ENCODE data around the gene ANKRD18A.

Gene ANKRD18A

DNA sequence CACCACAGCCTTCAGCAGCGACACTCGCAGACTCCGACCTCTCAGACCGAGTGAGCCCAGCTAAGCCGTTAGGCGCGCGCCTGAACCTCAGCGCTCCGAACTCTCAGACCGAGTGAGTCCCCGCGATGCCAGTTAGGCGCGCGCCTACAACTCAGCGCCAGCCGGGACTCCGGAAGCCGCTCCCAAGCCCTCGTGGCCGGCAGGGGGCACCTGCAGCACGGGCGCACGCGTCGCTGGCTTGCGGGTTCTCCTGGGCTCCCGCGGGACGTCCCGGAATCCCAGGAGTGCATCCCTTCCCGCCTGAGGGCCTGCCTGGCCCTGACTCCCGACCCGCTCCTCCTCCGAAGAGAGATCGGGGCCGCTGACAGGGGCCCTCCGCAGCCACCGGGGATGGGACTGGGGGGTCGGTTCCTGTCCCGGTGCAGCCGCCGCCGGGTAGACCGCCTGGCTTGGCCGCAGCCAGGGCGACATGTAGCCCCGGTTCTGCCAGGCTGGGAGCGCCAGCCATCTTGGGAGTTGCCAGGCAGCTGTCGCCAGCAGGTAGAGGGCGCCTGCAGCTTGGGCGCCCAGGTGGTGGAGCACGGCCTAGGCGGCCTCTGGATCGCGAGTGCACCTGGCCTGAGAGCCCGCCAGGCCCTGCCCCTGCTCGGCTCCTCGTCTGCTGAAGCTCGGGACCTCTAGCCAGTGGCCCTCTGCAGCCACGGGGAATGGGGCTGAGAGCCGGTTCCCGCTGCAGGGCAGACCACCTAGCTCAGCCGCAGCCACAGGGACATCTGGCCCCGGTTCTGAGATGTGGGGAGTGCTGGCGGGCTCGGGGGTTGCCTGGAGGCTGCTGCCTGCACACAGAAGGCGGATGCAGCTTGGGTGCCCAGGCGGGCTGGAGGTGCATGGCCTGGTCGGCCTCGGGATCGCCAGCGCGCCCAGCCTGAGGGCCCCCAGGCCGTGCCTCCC lies at the start of gene ANKRD18A:
ANKRD18A (minus strand) TSS at position 114 of the 951 bp plus-strand sequence. CDS start 311 bp downstream, outside the sequence.
- no peak for DNase-seq (ENCODE audit: low read depth)

DNA sequence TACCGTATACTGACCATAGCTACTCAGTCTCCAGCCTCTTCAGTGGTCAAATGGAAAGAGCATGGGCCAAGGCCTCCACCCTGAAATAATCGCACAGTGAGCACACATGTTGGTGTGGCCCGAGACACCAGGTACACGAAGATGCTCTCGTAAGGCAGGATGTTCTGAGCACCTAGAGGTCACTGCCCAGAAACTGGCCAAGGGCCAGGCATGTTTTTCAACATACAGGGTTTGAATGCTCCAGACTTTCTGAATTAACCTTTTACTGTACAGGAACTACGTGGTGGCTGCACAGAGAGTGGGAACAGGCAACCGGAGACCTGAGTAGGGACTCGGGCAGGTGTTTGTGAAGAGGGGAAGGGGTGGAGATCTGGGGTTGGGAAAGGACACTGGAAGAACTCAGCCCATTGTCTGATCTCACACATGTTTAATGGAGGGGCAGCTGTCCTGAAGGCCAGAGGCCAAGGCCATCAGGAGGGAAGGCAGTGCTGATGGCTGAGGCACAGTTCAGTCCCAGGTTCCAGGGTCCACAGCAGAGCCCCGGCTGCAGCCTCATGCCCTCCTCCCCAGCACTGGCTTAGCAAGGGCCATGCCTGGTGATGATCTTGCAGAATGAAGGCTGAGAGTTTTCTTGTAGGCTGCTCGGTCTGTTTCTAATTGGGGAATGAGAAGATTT lies 48.5 kb upstream of the ANKRD18A start:
- no peak for DNase-seq (ENCODE audit: low read depth)

DNA sequence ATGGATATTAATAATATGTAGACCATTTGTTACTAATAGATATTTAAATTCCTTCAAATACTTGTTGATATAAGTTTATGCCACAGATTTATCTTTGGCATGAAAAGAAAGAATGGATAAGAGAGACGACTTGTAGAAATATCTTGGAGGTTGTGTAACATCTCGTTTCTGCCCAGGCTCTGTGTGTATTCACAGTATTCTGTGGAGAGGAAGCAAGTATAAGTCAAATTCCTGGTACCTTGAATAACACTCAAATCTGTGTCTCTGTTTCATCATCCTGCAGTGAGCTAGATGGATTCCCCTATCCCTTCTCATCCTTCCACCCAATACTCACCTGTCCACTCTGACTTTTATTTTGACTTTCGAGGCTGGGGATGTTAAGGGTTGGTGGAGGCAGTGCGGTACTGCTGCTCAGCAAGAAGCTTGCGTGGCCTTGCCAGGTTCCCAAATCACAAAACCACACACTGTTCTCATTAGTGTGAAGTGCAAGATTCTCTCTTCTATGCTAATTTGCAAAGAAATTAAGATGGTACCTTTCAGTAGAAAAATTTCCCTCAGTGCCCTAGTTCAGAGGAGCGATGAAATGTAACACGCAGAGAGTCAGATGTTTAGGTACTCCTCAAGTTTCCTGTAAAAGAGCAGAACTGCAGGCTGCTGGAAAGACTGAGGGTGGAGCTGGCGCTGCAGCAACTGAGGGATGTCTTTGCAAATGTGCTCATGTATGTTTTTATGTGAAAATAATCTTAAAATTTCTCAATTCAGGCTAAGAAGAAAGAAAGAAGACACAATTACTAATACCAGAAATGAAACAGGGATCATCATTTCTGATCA lies 42.6 kb upstream of the ANKRD18A start:
- no peak for DNase-seq (ENCODE audit: low read depth)

DNA sequence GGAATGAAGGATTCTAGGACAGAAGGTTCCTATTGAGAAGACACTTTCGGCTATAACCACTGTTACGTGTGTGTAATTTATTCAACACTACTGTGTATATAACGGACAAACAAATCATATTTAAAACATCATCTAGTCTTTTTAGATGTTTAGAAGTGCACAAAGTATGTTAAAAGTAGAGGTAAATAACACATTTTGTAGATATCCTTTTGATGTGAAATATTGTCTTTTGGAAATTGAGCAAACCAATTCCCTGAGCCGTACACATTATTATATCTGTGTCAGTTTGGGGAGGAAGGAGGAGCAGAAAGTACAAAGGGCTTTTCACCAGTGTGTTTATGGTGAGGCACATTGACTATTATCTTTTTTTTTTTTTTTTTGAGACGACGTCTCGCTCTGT lies 39.1 kb upstream of the ANKRD18A start:
- no peak for DNase-seq (ENCODE audit: low read depth)

DNA sequence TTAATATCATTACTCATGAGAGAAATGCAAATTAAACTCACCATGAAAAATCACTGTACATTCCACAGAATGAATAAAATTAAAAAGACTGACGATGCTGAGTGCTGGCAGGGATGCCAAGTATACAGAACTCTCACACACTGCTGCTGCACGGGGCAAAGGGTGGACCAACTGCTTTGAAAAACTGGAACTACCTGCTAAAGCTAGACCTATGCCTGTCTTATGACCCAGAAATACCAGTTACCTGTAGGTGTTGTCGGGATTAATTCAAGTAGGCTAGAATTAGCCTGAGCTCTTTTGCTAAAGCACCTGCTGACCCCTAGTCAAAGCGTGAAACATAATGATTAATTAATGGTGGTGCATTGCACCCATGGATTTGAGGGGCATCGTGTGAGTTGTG lies 36.5 kb upstream of the ANKRD18A start:
- no peak for DNase-seq (ENCODE audit: low read depth)

DNA sequence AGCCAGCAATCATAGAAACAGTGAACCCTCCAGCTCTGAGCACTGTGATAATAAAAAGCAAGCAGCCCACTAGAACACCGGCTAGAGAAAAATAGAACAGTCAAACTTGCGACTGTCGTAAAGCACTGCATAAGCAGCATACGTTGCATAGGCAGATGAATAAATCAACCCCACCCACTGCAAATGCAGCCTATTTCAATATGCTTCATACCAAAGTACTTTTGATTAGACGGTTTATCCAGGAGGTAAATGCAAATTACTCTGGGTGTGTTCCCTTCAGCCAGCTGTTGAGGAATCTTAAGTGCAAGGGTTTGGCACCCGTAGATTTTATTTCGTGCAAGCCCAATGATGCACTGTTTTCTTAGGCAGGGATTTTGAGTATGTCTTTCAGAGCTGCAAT lies 32.1 kb upstream of the ANKRD18A start:
- no peak for DNase-seq (ENCODE audit: low read depth)

DNA sequence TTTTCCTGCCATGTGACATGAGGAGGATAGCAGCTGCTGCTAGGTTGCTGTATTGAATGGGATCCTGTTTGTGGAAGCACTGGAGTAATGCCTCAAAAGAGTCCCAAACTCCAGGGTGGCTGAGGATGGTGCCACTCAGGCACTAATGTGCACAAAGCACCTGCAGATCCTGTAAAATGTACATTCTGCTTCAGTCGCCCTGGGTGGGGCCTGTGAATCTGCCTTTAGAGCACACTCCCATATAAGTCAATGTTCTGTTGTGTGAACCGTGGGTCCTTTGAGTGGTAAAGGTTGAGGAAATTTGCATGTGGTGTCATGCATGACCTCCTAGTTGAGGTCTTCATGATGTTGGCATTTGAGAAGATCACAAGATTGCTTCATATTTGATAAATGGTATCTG lies 31.6 kb upstream of the ANKRD18A start:
- DNase-seq (ENCODE audit: low read depth): no peak

DNA sequence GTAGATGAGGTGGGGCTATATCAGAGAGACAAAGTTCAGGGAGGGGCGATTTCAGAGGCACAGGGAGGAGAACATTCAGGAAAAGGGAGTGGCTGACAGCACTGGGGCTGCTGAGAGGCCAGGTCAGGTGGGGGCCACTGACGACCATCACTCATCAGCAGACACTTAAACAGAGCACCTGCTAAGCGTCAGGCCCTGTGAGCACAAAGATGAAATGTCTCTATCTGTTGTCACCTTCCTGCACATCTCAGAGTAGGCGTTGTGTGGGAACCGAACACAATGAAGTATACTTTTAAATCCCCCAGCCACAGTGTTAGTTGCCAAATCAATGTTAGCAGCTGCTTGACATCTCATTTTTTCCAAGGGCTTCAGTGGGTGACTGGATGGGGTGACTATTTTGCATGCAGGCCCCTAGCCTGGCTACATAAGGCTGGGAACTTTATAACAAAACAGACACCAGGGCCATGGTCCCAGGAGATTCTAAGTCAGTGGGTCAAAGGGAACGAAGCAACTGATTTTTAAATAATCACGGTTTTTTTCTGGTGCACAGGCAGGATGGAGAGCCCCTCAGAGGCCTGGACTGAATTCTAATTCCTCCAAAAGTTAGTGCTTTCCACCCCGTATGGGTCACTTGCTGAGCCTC lies 31.1 kb upstream of the ANKRD18A start:
- no peak for DNase-seq (ENCODE audit: low read depth)

DNA sequence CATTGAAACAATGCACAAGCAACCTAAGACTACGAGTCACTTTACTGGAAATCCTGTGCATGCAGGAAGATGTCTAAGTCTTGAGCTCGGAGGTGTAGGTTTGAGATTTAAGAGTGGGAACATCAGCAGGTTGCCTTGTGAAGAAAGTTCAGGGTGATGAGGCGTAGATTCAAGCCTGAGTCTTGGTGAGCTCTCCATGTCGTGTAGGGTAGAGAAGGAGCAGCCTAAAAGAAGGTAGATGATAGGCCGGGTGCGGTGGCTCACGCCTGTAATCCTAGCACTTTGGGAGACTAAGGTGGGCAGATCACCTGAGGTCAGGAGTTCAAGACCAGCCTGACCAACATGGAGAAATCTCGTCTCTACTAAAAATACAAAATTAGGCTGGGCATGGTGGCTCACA lies 30.2 kb upstream of the ANKRD18A start:
- no peak for DNase-seq (ENCODE audit: low read depth)

DNA sequence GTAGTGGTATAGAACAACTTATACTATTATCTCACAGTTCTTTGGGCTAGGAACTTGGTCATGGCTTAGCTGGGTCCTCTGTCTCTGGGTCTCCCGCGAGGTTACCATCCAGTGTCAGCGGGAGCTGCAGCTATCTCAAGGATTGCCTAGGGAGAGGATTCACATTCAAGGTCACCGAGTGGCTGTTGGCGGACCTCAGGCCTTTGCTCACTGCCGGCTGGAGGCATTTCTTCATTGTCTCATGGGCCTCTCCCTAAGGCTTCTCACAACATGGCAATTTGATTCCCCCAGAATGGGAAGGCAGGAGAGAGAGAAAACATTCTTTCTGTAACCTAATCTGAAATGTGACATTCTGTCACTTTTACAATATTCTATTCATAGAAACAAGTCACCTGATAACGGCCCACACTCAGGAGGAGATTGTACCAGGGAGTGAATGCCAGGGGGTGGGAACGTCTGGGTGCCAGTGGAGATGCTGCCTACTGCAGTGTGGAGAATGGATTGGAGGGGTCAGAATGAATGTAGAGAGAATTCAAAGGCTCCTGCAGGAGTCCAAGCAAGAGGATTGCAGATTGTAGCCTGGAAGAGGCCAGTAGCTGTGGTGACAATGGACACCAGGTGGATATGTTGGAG lies 29.5 kb upstream of the ANKRD18A start:
- DNase-seq (ENCODE audit: low read depth): no peak

DNA sequence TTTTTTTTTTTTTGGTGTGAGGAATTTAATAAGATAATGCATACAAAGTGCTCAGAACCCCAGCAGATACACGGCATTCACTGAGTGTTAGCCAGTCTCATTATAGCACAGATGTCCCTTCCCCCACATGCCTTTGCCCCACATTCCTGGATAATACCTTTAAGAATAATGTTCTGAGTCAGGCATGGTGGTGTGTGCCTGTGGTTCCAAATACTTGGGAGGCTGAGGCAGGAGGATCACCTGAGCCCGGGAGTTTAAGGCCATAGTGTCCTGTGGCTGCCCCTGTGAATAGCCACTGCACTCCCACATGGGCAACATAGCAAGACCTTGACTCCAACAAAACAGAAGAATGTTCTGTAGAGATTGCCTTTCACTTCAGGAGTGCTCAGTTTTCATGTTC lies 24.2 kb upstream of the ANKRD18A start:
- no peak for DNase-seq (ENCODE audit: low read depth)

DNA sequence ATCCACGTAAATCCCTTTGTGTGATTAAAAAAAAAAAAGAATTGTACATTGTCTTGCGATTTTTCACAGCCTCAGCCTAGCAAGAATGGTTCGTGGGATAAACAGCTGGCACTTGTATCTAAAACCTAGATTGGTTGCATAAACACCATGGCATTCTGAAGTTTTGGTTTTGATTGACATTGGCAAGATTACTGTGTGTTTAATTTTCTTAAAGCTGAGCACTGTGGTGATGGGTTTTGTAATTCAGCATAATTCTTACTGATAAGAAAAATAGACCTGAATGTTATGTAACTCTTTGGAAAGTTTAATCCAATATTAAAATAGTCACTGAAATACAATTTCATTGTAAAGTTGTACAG lies 23.4 kb upstream of the ANKRD18A start:
- no peak for DNase-seq (ENCODE audit: low read depth)

DNA sequence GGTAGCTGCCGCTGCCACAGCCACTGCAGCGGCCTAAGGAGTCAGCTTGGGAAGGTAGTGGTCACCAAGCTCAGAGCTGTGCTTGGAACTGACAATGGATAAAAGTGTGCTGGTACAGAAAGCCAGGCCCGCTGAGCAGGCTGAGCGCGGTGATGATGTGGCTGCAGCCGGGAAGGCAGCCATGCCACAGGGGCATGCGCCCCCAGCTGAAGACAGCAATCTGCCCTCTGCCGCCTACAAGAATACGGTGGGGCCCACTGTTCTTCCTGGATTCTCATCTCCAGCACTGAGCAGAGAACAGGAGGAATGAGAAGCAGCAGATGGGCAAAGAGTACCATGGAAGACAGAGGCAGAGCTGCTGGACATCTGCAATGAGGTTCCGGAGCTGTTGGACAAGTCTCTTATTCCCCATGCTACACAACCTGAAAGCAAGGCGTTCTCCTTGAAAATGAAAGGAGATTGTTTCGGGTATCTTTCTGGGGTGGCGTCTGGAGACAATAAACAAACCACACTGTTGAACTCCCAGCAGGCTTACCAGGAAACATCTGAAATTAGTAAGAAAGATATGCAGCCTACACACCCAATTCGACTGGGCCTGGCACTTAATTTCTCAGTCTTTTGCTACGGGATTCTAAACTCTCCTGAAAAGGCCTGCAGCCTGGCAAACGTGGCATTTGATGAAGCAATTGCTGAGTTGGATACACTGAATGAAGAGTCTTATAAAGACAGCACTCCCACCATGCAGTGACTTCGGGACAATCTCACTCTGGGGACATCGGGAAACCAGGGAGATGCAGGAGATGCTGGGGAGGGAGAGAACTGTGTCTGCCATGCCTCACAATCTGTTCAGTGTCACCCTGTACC lies 22.8 kb upstream of the ANKRD18A start:
- no peak for DNase-seq (ENCODE audit: low read depth)

DNA sequence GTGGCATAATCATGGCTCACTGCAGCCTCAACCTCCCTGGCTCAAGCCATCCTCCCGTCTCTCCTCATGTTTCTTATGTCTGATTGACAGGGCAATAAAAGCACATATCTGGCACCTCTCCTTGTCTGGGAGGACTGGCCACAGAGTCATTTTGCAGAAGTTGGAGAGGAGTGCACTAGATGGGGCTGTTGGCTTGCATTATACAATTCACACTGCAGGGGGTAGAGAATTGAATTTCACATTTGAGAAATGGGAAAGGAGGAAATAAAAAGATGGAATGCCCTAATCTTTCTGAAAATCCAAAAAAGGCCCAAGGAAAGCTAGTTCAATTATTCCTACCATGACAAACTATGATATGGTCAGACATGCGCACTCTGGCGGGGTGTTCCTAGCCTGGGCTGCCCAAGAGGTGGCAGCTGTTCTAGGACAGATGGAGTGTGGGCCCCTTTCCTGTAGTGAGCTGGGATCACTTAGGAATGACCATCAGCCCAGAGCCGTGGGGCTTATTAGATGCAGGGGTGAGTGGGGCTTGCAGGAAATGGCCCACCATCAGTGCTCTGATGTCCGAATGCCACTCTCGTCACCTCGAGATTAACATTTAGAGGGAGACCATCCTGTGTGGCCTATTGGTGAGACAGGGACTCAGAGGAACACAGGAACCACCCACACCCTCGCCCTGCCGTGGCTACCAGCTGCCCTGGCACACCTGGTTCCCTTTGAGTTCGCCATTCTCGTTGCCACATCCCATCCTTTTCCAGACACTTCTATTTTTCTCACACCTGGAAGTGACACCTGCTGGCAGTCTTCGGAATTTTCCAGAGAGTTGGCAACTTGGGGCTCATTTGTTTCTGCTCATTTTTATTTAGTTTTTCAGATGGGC lies 21.8 kb upstream of the ANKRD18A start:
- DNase-seq (ENCODE audit: low read depth): no peak

DNA sequence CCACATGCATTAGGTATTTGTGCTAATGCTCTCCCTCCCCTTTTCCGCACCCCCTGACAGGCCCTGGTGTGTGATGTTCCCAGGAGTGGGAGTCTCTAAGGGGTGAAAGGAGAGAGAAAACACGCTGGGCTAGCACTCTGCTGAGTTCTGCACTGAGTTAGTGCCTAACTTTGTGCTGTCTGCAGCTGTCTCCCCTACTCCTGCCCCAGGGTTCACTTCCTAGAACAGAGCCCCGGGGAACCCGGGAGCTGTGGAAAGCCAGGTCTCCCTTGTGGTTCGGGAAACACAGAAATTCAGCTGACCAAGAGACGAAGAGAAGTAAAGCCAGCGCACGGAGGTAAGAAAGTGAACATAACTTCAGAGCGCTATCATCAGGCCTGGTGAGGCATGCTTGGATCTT lies 20.7 kb upstream of the ANKRD18A start:
- DNase-seq (ENCODE audit: low read depth): no peak

DNA sequence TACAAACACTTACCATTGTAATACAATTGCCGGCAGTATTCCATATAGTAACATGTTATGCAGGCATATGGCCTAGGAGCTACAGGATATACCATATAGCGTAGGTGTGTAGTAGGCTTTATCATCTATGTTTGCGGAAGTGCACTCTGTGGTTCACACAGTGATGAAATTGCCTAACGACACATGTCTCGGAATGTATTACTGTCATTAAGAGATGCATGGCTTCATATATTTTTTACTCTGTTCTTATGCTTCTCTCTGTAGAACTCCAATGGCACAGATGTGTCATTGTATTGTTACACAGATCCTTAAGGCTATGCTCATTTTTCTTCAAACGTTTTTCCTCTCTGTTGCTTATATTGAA lies 19.2 kb upstream of the ANKRD18A start:
- DNase-seq (ENCODE audit: low read depth): no peak

DNA sequence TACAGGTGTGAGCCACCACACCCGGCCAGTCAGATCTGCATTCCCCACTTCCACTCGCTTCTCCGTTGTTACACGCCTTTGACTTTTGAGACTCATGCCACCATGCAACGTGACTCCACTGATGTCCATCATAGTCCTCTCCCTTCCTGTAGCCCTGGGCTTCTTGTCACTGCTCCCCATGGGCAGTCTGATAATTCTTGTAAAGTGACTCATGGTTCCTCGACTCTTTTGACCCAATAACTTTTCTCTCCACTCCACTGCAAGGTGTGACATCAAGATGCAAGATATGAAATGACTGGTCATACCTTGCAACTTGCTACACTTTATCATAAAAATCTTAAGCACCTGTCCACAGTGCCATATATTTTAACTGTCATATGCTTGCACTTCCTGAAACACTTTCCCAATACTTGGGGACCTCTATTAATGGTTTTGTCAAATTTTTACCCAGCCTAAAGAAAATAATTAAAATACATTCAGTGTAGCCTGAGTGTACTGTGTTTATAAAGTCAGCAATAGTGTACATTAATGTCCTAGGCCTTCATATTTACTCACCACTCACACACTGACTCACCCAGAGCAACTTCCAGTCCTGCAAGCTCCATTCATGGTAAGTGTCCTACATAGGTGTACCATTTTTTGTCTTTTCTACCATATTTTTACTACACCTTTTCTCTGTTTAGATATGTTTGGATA lies 18.6 kb upstream of the ANKRD18A start:
- DNase-seq (ENCODE audit: low read depth): no peak

DNA sequence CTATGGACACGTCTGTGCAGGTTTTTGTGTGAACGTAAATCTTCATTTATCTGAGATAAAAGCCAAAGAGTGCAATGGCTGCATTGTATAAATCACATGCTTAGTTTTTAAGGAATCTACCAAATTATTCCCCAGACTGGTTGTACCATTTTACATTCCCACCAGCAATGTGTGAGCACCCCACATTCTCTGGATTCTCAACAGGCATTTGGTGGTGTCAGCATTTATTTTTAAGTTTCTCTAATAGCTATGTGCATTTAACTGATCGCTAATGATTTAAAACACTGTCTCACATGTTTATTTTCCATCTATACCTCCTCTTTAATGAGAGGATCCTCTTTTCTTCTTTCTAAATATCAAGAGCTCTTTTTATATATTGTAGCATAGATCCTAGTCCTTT lies 13.9 kb upstream of the ANKRD18A start:
- DNase-seq (ENCODE audit: low read depth): no peak

DNA sequence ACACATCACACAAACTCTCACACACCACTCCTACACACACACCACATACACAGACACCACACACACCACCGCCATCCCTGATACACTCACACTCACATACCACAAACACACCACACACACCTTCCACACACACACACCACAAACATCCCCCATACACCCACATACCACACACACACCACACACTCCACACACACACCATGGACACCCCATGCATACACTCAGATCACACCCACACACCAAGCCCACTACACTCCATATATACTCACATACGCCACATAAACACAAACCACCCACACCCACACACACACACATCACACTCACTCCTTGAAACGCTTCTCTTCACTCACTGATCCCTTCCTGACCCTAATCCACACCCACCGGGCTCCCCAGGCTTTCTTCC lies 9.1 kb upstream of the ANKRD18A start:
- no peak for DNase-seq (ENCODE audit: low read depth)

Data from GM04503 (cell line).